GM19324 (cell line): Measurements from ENCODE around the gene FGL2.
"Not testable (repeated sequence)": the region's sequence is repeated elsewhere in the genome, so short reads cannot be mapped to it uniquely, and the experiment has no call there.

Experiments used
- ATAC-seq: cut with Tn5 transposase; IDR thresholded peaks from one replicate; pipeline ENCODE4 v1.9.1; 2021; ENCODE audit warnings: mild to moderate bottlenecking, moderate library complexity; ENCODE audit not compliant: unreplicated experiment, low FRiP score

The FGL2 gene

GRCh38 chr7:77199013-77199966 is at the start of gene FGL2:
Gene FGL2 (minus strand): TSS chr7:77199819. CDS start chr7:77199793, 26 bp downstream.
- ATAC-seq: no peak

DNA sequence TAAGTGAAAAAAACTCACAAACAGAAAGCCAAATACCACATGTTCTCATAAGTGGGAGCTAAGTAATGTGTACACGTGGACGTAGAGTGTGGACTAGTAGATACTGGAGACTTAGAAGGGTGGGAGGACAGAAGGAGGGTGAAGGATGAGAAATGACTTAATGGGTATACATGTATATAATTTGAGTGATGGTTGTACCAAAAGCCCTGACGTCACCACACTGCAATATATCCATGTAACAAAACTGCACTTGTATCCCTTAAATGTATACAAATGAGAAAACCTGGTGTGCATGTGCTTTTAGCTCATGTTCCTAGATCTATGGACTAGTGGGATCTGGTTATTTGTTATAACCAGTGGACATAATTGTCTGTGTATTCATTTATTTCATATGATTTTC is 48.5 kb upstream of the FGL2 start:
- ATAC-seq: no peak

DNA sequence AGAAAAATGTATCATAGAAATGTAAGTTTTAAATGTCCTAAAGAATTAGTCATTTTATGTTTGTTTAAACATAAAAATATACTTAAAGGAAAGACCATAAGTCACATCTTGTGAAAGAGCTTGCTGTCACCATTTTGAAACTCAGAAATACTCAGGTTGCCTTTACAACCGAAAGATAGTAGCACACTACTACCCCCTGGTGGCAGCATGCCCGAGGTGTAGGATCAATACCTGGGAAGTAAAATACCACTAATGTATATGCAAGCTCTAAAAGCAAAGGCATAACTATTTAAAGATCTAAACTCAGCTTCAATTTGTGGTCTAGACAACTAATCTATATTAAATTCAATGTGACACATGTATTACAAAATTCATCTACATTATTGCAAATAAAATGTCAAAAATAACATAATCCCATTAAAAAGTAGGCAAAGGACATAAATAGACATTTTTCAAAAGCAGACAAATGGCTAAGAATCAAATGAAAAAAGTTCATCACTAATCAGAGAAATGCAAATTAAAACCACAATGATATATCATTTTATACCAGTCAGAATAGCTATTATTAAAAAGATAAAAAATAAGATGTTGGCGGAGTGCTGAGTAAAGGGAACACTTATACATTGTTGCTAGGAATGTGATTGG is 47.7 kb upstream of the FGL2 start:
- ATAC-seq: peak; percentile 76

DNA sequence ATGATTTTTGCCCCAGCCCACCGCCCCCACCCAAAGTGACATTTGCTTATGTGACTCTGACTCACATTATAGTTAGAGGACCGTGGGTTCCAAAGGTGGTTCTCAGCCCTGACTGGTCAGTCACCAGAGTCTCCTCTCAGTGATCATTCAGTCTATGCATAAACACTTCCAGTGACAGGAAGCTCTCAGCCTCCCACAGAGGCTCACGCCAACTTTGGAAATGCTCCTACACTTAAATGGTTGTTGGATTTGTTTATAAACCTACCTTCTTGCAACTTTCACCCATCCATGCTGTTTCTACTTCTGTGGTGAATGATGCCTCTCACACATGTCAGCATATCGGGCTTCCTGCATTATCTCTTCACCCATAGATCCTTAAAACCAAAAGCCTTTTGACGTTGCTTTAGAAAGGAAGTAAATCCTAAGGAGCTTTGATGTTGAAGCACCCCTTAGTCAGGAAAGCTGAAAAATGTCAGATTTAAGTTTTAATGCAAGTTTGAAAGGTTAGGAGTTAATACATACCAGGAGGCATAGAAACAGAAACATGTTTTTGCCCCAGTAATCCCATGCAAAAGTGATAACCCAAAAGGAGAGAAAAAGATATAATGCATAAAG is 46.5 kb upstream of the FGL2 start:
- ATAC-seq: no peak

GRCh38 chr7:77245015-77245755 is 45.6 kb upstream of the FGL2 start:
- no peak for ATAC-seq

DNA sequence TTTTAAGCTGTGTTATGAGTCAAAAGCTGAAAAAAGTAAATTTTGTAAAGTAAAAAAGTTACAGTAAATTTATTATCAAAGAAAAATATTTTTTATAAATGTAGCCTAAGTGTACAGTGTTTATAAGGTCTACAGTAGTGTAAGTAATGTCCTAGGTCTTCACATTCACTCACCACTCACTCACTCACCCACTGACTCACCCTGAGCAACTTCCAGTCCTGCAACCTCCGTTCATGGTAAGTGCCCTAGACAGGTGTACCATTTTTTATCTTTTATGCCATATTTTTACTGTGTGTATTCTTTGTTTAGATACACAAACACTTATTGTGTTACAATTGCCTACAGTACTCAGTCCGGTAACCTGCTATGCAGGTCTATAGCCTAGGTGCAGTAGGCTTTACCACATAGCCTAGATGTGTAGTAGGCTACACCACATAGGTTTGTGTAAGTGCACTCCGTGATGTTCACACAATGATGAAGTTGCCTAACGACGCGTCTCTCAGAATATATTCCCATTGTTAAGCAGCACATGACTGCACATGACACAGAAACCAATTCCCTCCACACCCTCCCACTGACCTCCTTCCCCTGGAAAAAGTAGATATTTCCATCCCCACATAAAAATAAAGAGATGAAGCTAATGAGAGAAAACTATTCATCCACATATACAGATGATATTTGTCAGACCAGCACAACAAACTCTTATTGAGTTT is 44.8 kb upstream of the FGL2 start:
- no peak for ATAC-seq

- no peak for ATAC-seq
Observed at GRCh38 chr7:77242554-77242953, 42.9 kb upstream of the FGL2 start.

GRCh38 chr7:77242068-77242467 is 42.4 kb upstream of the FGL2 start:
- no peak for ATAC-seq

DNA sequence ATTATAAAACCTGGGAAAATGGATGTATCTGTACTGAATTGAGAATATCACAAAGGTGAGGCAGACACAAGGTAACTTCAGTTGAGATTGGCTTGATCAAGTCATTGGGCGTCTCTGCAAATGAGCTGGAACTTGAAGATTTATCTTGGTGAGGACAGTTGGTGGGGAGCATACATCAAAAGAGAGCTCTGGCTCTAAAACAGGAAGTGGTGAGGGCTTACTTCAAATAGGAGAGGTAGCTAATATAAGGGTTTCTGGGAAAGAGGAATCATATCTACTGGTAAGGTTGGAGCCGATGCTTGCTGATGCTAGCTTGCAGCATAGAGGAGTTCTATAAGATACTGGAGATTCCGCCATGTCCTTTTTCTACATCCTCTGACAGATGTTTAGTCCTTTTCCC is 39.9 kb upstream of the FGL2 start:
- ATAC-seq: no peak

DNA sequence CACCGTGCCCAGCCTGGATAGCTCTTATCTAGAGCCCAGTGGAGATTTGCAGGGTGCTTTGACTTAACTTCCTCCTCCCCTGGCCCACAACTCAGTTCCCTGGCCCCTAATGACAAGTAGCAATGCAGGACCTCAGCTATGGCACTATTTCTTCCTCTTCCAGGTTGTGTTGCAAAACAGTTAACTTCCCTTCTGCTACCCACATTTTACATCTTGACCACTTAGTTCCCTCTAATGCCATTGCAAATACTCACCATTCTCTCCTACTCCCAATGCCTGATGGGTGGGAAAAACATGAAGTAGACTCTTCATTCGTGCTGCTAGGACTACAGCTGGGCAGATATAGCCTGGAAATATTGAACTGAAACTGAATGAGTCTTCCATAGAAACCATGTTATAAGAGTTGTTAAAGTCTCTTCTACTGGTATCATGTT is 39.1 kb upstream of the FGL2 start:
- no peak for ATAC-seq

- no peak for ATAC-seq
Observed at GRCh38 chr7:77235276-77235675, 35.7 kb upstream of the FGL2 start.

GRCh38 chr7:77232467-77232866 is 32.8 kb upstream of the FGL2 start:
- ATAC-seq: no peak

DNA sequence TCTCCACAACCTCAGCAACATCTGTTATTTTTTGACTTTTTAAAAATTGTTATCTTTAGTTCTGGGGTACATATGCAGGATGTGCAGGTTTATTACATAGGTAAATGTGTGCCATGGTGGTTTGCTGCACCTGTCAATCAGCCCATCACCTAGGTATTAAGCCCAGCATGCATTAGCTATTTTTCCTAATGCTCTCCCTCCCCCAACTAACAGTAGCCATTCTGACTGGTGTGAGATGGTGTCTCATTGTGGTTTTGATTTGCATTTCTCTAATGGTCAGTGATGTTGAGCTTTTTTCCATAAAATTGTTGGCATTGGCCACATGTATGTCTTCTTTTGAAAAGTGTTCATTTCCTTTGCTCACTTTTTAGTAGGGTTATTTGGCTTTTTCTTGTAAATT is 29.2 kb upstream of the FGL2 start:
- ATAC-seq: not testable (repeated sequence)

GRCh38 chr7:77226357-77226839 is 26.8 kb upstream of the FGL2 start:
- no peak for ATAC-seq

DNA sequence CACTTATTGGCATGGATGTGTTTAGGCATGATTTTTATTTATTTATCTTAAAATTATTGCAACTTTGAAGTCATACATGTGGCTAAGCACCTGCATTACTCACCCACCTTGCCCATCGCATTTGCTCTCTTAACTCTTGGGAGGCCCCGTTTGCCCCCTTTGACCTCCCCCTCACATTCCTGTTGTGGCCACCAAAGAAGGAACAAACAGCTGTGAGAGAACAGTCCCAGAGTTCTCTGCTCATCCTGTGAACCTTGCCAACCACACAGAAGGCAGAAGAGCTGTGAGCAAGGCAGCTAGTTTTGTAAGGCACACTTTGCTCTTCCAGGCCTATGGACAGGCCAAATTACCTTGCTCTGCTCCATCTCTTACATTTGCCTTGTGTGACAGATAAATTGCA is 23.6 kb upstream of the FGL2 start:
- no peak for ATAC-seq

DNA sequence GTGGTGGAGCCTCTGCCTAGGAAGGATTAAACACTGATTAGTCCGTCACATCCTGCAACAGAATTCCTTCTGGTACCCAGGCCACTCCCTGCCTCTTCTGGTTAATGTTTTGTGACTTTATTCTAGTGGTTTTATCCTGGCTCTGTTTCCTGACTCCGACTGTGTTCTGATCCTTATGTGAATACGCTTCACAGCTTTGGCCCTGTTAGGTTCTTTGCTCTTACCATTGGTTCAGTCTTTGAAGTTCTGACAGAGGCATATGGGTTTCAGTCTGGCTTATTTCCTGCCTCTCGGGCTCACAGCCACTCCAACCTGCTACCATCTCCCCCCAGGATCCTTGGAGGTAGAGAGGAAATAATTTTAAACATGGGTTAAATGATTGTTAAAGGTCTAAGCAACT is 23.2 kb upstream of the FGL2 start:
- ATAC-seq: no peak

DNA sequence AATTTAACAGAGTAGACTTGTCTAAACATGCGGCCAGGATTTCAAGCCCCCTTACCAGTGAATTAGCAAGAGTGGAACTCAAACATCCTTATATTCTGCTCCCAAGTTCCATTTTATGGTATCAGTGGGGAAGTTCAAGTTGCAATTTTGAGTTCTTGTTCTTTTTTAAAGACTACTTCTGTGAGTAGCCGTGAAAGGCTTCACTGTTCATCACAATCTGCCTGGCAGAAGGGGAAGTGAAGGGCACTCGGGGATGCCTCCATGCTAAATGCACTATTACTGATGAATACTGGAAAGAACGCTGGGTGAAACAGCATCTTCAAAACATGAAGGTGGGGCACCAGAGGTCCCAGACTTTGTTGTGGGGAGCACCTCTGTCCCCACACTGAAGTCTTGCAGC is 22.4 kb upstream of the FGL2 start:
- no peak for ATAC-seq

DNA sequence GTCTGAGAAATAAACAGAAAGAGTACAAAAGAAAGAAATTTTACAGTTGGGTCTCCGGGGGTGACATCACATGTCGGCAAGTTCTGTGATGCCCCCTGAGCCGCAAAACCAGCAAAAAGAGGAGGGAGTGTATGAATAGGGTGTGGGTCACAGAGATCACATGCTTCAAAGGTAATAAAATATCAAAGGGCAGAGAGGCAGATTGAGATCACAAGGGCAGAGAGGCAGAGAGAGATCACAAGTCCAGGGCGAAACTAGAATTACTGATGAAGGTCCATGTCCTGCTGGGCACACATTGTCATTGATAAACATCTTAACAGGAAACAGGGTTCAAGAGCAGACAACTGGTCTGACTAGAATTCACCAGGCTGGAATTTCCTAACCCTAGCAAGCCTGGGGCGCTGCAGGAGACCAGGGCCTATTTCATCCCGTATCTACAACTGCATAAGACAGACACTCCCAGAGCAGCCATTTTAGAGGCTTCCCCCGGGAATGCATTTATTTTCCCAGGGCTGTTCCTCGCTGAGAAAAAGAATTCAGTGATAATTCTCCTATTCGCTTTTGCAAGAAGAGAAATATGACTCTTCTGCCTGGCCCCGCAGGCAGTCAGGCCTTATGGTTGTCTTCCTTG is 20.2 kb upstream of the FGL2 start:
- ATAC-seq: not testable (repeated sequence)

GRCh38 chr7:77217474-77218185 is 18.0 kb upstream of the FGL2 start:
- ATAC-seq: no peak
